Cerebellar nuclear complex (tissue), 1 donor: ENCODE data around the gene DLX2.
"Not testable (repeated sequence)": the region's sequence is repeated elsewhere in the genome, so short reads cannot be mapped to it uniquely, and the experiment has no call there.

Experiments
- DNase-seq, 2 experiments: peaks; one replicate each; lab custom pipeline; 2025; lab: John Stamatoyannopoulos, UW

DLX2 gene

GRCh38 chr2:172083628-172084394, 18.9 kb downstream of the DLX2 start:
- DNase-seq = no peak

- DNase-seq = no peak
These were observed 19.6 kb downstream of the DLX2 start for GRCh38 chr2:172082944-172083627.

GRCh38 chr2:172082105-172082943, 20.4 kb downstream of the DLX2 start:
- DNase-seq = no peak

GRCh38 chr2:172081221-172082022, 21.3 kb downstream of the DLX2 start:
- no peak for DNase-seq

GRCh38 chr2:172080641-172081220, 22.0 kb downstream of the DLX2 start:
- no peak for DNase-seq

GRCh38 chr2:172079838-172080640, 22.7 kb downstream of the DLX2 start:
- no peak for DNase-seq

GRCh38 chr2:172079416-172079815, 23.3 kb downstream of the DLX2 start:
- DNase-seq = no peak

- DNase-seq = no peak
These were observed 28.4 kb downstream of the DLX2 start for GRCh38 chr2:172074254-172074653.

- DNase-seq = no peak
These were observed 29.2 kb downstream of the DLX2 start for GRCh38 chr2:172073518-172073917.

- no peak for DNase-seq
These were observed 30.0 kb downstream of the DLX2 start for GRCh38 chr2:172072706-172073105.

- DNase-seq = no peak
These were observed 30.4 kb downstream of the DLX2 start for GRCh38 chr2:172072303-172072702.

GRCh38 chr2:172070936-172071335, 31.8 kb downstream of the DLX2 start:
- DNase-seq = no peak

- DNase-seq = not testable (repeated sequence)
These were observed 34.8 kb downstream of the DLX2 start for GRCh38 chr2:172067905-172068304.

GRCh38 chr2:172066394-172066886, 36.3 kb downstream of the DLX2 start:
- no peak for DNase-seq

- no peak for DNase-seq
These were observed 37.6 kb downstream of the DLX2 start for GRCh38 chr2:172065111-172065510.

- no peak for DNase-seq
These were observed 39.3 kb downstream of the DLX2 start for GRCh38 chr2:172063446-172063845.

GRCh38 chr2:172062402-172063004, 40.2 kb downstream of the DLX2 start:
- no peak for DNase-seq

GRCh38 chr2:172060118-172060517, 42.6 kb downstream of the DLX2 start:
- DNase-seq = not testable (repeated sequence)

GRCh38 chr2:172058660-172059059, 44.0 kb downstream of the DLX2 start:
- no peak for DNase-seq

GRCh38 chr2:172056293-172056692, 46.4 kb downstream of the DLX2 start:
- DNase-seq = no peak
